ENCODE results near the gene TGFBR3.

The TGFBR3 gene

DNA sequence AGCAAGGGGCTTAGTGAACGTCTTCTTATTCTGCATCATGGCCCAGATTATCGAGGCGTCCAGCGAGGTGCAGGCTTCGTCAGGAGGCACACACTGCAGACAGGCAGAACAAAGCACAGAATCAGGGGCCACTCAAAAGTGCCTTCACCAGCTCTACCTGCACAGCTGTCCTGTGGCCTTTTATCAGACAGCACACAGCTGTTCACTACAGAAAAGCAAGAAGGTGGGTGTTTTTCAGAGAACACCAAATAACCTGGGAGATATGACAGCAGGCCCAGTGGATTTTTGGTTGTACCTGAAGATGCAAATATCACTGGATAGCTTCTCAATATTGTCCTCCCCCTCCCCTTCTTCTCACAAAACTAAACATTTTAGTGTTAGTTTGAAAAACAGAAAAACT lies 177.3 kb downstream of the TGFBR3 start:
- DNase-seq (ENCODE audit: low read depth): no peak

DNA sequence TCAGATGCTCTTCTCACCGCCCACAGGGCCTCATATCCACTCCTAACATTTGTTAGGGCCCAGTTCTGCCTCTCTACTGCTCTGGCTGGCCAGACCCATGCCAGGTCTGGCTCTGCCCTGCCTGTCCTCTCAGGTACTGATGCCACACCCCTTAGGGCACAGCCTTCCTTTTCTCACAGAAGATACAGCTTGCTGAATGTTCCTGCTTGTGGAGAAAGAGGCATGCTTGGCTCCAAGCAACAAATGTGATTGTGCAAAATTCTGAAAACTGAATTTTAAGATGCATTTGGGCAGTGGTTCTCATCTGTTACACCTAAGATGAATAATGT lies 178.1 kb downstream of the TGFBR3 start:
- no peak for DNase-seq (ENCODE audit: low read depth)

DNA sequence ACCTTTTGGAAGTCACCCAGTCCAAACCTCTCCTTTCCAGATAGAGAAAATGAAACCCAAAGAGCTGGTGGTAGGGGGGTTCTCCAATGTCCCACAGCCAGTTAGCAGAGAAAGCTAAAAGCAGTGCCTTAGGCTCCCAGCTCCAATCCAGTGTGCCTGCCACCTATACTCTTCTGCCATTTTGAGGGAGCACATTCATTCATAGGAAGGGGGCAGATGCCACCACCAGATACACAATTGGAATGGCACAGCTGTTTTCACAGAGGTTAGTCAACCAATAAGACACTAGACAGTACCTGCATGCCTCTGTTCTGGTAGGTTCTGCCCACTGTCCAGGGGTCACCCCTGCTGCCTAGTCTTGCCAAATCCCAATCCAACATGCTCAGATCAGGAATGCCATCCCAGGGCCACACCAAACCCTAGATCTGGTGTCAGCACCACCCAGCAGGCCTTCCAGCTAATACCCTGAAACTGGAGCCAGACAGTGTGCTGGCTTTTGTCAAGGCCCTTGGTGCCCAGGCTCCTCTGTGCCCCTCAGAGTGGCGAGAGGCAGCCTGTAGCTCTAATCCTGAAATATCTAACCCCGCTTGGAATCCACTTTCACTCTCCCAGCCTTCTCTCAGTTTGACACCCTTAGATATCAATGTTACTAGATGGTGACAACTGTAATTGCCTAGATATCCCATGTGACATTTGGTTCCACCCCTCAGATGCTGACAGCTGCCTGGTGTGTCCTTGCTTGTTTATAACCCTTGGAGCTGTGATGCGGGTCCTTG lies 178.6 kb downstream of the TGFBR3 start:
- DNase-seq (ENCODE audit: low read depth): no peak

DNA sequence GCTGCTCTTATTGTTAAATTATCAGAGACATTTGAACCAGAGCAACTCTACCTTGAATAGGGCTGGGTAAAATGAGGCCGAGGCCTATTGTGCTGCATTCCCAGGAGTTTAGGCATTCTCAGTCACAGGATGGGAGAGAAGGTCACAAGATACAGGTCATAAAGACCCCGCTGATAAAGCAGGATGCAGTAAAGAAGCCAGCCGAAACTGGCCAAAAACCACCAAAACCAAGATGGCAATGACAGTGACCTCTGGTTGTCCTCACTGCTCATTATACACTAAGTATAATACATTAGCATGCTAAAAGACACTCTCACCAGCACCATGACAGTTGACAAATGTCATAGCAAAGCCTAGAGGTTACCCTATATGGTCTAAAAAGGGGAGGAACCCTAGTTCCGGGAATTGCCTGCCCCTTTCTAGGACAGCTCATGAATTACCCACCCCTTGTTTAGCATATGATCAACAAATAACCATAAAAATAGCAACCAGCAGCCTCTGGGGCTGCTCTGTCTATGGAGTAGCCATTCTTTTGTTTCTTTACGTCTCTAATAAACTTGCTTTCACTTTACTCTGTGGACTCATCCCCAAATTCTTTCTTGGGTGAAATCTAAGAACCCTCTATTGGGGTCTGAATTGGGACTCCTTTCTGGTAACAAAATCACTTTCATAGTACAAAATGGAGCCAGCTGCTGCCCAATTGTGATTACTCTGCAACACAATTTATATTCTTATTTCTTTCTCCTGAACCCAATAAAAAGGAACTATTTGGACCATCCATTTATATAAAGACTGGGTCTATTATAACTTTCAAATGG lies 179.6 kb downstream of the TGFBR3 start:
- no peak for DNase-seq (ENCODE audit: low read depth)

DNA sequence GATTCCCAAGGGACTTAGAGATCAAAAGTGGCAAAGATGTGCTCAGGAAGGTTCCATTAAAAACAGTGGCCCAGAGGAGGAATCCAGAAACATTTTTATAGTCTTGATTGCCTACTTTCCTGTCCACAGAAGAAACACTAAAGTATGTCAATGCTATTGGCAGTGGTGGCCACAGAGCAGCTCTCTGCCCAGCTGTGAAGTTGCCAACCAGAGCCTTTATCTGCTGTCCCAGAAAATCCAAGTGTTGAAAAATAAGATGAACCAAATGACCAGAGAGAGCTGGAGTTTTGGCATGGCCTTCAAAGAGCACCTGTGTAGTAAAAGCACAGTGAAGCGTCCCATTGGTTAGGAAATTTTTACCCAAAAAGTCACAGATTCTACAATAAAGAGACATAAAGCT lies 181.2 kb downstream of the TGFBR3 start:
- no peak for DNase-seq (ENCODE audit: low read depth)

DNA sequence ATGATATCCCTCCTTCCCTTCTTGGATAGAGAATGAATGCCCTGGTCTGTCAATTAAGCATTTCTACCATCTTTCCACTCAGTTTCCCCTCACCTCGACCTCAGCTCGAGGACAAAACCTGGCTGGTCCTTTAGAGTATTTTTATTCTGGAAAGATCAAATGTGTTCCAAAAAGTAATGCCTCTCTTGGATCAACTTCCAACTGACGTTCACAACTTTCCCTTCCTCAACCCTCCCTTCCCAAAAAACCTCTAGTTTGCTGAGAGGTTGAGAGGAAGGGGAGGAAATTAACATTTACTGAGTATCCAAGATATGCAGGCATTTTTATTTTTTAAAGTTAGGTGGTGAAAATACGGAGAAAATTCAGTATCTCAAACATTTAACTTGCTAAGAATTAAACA lies 182.9 kb downstream of the TGFBR3 start:
- no peak for DNase-seq (ENCODE audit: low read depth)

DNA sequence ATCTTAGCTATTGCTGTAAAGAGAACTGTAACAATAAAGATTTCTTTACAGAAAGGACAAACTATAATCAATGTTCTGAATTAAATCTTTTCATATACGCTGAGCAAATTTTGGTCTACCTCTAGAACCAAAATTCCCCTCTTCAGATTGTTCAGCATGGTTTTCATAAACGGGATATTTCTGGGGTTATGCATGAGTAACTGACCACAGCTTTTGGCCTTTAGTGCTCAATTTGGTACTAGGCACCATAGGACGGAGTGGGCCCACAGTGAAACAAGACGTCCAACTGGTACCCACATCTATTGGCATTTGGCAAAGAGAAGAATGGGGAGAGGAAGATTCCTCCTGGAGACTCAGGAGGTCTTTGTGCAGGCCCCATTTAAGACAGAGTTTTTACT lies 184.5 kb downstream of the TGFBR3 start:
- DNase-seq (ENCODE audit: low read depth): no peak

DNA sequence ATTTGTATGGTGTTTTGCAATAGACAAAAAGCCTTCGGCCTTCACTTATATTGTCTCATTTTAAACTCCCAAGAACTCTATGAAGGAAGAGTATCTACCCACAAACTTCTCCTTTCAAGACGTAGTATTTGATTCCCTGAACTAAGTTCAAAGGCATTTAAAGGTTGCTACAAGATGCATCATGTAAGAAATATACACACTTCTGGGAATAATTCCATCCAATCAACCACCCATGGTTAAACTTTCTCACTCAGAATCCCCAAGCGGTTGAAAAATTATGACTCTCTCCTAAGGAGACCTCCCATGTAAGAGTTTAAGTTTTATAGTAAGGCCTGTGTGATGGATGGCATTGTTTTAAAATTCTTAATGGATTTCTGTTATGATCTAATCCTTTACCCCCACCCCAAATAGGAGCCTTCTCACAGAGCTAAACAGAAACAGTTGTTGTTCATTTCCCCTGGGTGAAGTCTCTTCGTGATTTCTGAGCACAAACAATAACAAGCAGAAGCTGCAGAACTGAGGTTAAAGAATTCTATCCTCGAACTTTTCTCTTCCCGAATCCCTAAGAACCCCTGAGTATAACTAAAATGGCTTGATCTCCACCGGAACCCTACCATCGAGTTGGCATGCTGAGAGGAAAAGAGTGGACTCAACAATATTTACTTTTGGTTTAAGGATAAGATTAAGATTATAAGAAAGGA lies 185.0 kb downstream of the TGFBR3 start:
- DNase-seq (ENCODE audit: low read depth): no peak

DNA sequence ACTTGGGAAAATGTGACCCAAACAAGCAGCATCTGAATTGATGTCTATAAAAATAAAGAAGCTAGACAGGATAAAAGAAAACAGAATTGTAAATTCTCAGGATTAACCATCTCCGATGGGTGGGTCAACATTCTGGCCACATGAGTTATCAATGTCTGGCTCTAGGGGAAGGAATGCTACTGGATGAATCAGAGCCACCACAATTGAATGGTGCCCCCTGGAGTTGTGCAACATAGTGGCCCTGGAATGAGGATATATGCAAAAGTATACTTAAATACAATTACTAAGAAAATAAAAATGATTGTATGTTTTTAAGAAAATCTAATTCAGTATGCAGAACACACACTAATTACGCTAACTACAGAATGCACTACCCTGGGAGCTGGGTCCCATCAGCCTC lies 185.6 kb downstream of the TGFBR3 start:
- DNase-seq (ENCODE audit: low read depth): no peak

DNA sequence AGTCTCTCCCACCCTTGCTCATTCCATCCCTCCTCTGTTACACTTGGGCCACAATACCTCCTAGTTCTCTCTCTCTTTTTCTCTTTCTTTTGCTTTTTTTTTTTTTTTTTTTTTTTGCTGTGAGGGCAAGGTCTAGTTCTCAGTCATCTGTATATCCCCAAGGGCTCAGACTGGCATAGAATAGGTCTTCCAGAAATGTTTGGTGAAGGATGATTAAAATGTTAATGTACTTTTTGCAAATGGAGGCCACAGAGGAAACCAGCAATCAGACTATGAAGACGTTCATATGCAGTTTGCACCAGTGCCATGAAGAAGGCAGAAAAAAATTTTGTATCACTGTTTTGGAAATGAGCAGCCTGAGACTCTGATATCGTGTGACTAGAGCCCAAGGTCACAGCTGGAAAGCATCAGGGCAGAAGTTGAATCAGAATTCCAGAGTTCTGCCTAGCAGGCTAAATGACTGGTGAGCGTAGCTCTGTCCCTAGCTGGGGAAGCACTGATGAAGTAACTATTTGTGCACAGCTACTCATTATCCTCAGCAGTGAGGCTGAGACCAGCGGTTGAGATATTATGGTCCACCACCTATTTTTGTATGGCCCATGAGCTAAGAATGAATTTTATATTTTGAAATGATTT lies 186.5 kb downstream of the TGFBR3 start:
- DNase-seq (ENCODE audit: low read depth): no peak

DNA sequence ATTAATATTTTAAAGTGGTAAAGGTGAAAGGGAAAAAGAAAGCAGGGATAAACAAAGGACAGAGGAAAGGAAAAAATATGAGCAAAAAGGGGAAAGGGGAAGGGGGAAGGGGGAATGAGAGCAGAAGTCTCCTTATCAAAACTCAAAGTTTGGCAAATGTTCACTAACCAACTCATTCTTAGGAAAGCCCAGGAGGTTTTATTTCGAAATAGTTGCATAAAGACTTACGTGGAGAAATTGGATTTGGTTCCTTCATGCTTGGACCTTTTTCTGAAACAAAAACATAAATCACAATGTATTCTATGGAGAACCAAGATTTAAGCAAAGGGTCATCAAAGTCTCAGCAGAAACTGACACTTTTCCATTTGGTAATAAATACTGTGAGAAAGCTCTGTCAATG lies 188.1 kb downstream of the TGFBR3 start:
- DNase-seq (ENCODE audit: low read depth): no peak

DNA sequence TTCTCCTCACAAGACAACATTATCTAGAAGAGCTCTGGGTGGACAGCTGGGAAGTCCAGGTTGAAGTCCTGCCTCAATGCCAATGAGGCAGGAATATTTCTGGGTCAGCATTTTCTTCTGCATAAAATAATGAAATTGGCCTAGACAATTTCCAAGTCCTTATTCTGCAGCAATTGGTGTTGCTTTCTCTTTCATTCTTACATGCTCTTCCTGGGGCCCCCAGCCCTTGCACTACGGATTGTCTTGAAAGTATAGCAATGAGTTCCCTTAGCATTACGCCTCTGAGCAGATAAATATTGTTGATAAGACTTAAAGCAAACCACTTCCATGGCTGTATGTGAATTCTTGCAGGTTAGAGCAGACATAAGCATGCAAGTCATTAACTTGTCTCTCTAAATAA lies 188.5 kb downstream of the TGFBR3 start:
- DNase-seq (ENCODE audit: low read depth): no peak

DNA sequence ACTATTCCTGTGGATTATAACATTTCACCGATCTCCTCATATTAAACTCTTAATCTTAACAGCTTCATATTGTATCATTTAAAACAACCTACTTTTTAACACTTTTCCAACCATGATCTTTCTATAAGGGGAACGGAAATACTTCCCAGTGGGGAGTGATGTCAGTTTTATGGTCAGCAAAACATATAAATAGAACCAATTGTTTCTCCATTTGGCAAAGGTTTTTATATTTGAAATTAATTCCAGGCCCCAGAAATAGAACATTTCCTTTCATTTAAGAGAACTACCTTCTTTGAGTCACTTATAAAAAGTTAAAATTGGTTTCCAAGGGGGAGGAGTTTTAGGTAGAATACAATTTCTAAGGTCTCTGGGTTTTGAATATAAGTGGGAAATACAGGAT lies 189.6 kb downstream of the TGFBR3 start:
- DNase-seq (ENCODE audit: low read depth): no peak

DNA sequence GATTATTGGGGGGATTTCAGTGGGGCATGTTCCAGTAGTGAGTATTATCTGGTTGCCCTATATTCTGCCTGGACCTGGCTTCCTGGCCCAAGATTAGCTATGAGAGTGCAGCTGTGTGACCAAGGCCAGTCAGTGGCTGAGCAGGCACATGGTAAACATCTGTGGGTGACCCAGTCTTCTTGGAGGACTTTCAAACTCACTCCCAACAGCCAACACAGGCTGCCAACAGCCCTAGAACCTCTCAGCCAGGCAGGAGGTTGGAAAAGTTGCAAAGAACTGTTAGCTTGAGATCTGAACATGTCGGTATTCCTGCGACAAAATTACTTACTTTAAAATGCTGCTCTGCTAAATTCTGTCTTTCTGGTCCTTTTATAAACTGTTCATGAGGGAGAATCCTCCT lies 192.4 kb downstream of the TGFBR3 start:
- no peak for DNase-seq (ENCODE audit: low read depth)

DNA sequence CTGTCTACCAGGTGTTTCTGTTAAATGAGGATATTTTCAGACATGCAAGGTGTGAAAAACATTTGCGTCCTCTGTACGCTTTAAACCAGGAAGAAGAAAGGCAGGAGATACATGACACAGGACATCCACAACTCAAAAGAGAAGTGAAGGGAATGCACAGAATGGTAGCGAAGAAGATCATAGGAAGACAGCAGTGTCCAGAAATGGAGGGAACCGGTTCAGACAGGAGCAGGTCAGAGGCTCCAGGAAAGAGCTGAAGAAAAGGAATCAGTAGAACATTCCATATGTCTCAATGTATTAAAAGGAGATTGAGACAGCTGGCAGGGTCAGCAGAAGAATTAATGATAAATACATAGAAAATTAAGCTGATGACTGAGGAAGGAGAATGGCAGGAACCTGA lies 194.4 kb downstream of the TGFBR3 start:
- DNase-seq (ENCODE audit: low read depth): no peak

DNA sequence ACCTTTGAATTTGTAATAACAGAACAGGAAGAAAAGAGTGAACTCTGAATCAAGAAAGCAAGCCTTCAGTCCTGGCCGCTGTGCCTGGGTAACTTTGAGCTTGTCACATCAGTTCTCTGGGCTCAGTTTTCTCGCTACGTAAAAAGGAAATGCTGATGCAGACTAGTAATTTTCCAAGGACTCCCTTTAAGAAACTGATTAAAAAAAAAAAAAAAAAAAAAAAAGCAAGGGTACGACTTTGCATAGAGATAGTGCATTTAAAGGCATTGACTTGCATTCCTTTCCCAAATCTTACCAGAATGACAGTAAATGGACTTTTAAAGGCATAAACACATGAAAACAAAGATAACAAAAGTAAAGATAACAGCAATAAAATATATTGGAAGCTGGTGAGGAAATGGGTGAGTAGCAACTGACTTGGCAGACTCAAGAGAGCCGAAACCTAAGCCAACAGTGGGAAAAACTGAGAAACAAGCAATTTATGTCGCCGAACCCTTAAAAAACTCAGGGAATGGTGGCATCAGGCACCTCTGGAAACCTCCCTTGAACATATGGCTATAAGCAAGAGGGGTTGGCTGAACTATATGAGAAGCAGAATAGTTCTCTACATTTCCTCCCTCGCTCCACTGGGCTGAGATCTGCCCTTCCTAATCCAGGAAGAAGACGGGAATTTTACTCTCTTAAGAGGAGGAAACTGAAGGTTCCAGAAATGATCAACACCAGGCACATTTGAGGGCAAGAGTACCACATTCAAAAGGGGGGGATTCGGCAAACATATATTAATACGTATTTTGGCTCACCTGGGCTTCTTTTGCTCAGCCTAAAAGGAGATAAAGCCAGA lies 196.1 kb downstream of the TGFBR3 start:
- DNase-seq (ENCODE audit: low read depth): no peak

DNA sequence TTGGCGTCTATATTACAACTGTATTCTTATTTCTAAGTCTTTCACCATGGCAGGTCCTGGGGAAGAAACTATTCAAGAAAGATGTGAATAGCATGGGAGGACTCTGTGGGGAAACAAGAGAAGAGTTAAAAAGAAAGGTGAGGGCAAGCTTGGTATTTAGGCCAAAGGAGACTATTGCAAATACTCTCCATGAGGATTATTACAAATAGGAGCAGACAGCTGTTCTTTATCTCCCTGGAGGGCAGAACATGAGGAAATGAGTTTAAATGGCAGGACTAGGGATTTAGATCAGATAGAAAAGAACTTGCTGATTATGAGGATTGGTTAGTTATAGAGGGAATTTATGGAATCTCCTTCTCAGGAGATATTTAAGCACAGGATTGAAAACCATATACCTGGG lies 198.5 kb downstream of the TGFBR3 start:
- no peak for DNase-seq (ENCODE audit: low read depth)

DNA sequence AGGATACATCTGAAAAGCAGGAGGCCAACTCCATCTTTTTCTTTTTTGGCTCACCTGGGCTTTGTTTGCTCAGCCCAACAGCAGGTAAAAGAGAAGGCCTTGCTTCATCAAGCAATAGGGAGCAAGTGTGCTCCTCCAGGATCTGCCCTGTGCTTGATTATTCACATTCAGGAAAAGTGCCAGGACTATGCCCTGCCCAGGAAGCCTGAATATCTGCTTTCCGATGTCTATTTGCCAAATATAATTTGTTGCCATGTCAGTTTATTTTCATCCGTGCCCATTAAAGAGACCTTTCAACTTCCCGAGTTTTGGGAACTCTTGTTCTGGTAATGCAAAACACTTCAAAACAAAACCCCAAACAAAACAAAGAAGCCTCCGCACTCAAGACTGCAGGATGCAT lies 200.0 kb downstream of the TGFBR3 start:
- DNase-seq (ENCODE audit: low read depth): no peak

DNA sequence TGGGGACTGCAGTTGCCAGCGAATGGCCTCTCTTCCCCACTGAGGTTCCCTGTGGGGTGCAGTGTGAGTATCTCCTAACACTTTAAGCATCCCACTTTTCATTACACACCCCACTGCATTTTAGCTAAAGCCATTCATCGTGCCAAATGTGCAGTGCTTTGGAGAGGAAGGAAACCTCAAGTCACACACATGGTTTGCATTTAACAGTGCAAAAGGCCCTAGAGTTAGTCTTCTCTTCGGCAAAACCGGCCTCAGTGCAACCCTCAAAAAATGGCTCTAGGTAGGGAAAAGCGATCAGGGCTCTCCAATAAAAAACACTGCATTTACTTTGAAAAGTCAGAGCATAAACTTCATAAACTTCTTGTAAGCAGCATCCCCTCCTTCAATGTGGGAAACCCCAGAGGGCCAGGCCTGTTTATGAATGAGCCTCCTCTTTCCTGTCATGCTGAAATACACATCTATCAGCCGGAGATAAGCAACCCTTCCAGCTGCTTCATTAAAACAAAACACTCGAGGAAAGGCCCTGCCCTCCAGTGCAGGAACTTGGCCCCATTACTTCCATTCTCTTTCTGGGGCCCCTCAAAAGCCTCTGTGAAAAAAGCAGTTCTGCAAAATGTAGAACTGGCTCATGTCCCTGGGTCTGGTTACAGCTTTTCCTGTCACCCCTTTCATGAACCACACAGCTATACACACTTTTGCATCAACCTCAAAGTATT lies 201.3 kb downstream of the TGFBR3 start:
- DNase-seq (ENCODE audit: low read depth): no peak

DNA sequence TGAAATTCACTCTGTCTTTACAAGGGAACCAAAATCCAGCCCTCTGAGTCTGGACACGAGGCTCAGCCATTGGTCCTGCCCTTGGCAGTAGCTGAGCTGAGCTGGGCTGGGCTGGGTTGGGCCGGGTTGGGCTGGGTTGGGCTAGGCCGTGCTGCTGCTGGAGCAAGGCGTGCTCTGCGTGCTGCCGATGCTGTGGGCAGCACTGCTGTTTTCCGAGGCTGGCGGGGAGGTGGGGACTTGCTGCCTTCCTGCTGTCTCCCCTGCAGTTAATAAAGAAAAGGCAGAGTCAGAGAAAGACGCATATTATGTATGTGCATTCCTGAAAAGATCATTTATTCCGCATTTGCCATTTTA lies 202.4 kb downstream of the TGFBR3 start:
- DNase-seq (ENCODE audit: low read depth): no peak

DNA sequence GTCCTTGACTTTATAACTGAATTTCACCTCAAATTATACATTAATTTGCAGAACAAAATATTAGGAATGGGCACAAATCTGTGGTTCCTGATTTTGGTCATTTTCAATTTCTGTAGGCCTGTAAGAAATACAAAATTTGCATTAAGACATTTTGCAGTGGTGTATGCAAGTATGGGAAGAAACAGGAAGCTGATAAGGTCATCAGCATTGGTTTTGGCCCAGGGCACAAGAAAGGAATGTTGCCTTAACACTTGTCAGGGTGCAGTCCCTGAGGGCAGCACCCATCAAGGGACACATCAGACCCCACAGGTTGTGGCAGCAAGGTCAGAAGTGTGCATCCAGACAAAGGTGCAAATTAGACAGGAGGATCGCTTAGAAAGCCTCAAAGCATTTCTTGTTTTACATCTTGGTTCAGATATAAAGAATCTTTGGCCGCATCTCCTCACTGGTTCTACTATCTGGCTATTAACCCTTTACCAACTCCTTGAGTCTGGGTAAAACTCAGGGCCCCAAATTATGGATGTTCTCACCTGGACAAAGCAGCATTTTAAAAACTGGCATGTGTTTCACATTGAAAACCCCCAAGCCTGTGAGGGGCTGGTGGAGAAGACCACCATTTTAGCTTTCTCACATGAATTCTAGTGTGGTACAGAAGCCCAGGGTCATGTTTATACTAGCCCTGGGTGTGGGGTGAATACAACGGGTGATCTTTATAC lies 202.9 kb downstream of the TGFBR3 start:
- DNase-seq (ENCODE audit: low read depth): no peak
